ENCODE results near the gene DMD.

- TF ChIP-seq CTCF (IDR thresholded peaks at IDR 0.05) (no peak), POLR2AphosphoS5 (IDR thresholded peaks at IDR 0.05; ENCODE audit: low read depth, low read length) (no peak), REST (IDR thresholded peaks at IDR 0.05; ENCODE audit: insufficient read depth in 1 of 2, low read depth in 2 of 2, low read length in 1 of 2) (no peak)
These were observed 6.5 kb downstream of the DMD start for GRCh38 chrX:33204889-33205288.

Measured in Panc1 (cell line).